AG09319 (cell line): ENCODE data around the gene SPOCK3.

Experiments used
- DNase-seq: peaks from one replicate; pipeline ENCODE4 v3.0.0-alpha.2; 2010; ENCODE audit warnings: low read depth; ENCODE audit errors: extremely low read depth
- TF ChIP-seq, protein P1 (sequence below): IDR thresholded peaks from 2 replicates; pipeline ENCODE4 v1.5.1; 2011; ENCODE audit warnings: low read depth, mild to moderate bottlenecking, inconsistent platforms, low read length, moderate library complexity

SPOCK3 gene

DNA sequence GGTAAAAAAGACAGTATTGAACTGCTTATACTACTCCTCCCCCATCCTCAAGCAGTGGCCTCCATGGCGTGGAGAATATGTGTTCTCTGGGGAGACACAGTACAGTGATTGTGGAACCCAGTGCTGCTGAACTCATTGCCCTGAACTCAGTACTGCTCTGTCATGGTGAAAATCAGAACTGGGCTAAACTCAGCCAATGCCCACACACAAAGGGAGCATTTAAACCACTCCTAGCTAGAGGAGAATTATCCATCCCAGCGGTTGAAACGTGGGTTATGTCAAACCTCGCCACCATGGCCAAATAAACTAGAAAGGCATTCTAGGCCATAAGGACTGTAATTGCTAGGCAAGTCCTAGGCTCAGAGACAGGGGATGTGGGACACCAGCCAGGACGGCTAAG lies 131.8 kb downstream of the SPOCK3 start:
- TF ChIP-seq, protein P1, sequence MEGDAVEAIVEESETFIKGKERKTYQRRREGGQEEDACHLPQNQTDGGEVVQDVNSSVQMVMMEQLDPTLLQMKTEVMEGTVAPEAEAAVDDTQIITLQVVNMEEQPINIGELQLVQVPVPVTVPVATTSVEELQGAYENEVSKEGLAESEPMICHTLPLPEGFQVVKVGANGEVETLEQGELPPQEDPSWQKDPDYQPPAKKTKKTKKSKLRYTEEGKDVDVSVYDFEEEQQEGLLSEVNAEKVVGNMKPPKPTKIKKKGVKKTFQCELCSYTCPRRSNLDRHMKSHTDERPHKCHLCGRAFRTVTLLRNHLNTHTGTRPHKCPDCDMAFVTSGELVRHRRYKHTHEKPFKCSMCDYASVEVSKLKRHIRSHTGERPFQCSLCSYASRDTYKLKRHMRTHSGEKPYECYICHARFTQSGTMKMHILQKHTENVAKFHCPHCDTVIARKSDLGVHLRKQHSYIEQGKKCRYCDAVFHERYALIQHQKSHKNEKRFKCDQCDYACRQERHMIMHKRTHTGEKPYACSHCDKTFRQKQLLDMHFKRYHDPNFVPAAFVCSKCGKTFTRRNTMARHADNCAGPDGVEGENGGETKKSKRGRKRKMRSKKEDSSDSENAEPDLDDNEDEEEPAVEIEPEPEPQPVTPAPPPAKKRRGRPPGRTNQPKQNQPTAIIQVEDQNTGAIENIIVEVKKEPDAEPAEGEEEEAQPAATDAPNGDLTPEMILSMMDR, result no peak
- DNase-seq, result no peak

DNA sequence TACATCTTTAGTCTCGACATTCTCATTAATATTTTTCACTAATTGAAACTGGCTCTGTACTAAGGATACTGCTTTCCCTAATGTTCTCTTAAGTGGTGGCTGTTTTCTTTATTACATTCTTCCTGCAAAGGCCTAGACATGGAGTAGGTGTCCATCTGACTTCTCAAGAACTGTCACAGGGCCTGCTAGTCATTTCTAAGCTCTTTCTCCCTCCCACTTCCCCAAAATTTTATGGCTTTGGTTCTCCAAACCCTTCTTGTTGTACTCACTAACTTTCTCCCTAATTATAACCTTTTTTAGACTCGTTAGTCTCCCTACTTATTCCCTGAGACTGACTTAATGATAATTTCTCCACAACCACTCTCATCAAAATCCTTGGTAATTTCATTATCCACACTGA lies 133.3 kb downstream of the SPOCK3 start:
- DNase-seq, result no peak
- TF ChIP-seq, protein P1, result no peak

DNA sequence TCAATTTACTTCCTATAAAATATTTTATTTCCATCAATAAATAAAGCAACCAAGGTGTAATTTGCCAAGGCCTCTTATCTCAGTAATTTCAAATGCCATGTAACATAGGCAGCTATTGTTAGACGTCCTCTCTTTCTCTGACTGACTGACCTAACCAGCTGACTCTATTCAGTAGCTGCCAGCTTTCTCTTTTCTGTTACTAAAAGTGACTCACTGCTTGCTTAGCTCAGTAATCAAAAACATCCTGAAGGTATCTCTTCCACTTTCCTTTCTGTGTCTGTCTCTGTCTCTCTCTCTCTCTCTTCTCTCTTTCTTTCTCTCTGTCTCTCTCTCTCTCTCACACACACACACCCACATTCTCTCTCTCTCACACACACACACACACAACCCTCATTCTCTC lies 134.2 kb downstream of the SPOCK3 start:
- no peak for DNase-seq
- TF ChIP-seq, protein P1, result no peak

DNA sequence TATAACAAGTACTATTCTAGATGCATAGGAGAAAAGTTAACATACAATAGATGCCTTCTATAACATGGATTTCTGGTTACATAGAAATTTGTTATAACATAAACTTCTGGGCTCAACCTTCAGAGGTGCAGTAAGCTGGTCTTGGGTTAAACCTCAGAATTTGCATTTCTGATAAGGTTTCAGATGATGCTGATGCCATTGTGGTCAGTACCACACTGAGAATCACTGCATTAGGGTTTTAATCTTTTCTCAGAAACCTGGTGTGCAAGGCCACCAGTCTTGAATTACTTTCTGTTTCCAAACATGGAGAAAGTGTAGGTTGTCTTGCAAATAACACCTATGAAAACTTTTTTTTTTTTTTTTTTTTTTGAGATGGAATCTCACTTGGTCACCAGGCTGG lies 146.2 kb downstream of the SPOCK3 start:
- no peak for DNase-seq
- TF ChIP-seq, protein P1, result no peak

DNA sequence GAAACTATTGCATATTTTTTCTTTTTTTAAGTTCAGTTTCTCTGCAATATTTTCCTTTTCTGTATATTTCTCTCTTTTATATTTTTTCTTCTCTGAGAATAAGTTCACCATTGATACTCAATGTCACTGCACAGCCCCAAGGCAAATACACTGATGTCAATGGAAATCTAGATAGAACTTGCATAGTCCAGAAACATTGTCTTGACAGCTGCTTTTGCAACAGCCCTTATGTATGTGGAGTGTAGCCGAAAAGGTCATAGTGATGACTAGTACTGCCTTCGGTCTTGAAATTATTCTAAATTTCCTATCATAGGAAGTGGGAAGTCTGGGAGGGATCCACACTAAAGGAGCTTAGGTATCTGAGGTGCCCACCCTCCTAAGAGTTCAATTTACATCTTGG lies 150.0 kb downstream of the SPOCK3 start:
- TF ChIP-seq, protein P1, result no peak
- no peak for DNase-seq

DNA sequence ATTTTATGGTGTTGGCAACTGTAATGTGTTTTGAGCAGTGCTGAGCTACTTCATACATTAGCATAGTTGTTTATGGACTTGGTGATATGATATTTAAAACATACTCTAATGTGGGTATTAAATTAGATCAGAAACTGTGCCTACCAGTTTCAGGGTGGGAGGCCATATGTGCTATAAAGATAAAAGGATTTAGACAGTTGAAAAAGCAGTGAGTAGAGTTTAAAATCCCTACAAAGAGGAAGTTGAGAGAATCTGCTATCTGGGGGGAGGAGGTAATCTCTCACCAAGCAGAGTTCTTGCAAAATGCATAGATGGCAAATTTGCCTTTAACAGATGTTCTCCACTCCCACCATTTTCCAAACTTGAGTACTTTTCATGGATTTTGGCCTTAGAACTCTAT lies 154.5 kb downstream of the SPOCK3 start:
- TF ChIP-seq, protein P1, result no peak

DNA sequence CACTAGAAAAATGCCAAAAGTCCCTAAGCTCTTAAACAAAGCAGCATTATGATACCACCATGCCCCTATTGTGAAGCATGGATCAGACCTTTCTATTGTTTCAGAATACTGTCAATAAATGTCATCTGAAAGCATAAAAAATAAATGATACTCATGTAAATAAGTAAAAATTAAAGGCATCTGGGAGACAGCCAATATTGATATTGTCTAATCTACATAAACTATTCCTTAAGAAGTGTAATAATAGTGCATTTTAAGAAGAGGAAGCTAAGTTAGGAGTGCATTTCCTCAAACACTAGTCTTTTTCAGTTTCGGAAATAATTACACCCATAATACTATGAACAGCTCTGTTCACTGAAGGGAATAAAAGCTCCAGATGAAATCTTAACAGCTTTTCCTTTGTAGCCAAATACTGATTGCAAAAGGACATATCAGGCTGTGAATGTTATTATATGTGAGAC lies 181.6 kb downstream of the SPOCK3 start:
- no peak for DNase-seq
- TF ChIP-seq, protein P1, result no peak

More for the DNA sequence above, 154.5 kb downstream of the SPOCK3 start:
- no peak for DNase-seq
